MV-4-11 (cell line): ENCODE results near the gene TENM3.

Experiments
- DNase-seq: peaks from one replicate; lab custom pipeline; 2025; lab: John Stamatoyannopoulos, UW

Gene TENM3

DNA sequence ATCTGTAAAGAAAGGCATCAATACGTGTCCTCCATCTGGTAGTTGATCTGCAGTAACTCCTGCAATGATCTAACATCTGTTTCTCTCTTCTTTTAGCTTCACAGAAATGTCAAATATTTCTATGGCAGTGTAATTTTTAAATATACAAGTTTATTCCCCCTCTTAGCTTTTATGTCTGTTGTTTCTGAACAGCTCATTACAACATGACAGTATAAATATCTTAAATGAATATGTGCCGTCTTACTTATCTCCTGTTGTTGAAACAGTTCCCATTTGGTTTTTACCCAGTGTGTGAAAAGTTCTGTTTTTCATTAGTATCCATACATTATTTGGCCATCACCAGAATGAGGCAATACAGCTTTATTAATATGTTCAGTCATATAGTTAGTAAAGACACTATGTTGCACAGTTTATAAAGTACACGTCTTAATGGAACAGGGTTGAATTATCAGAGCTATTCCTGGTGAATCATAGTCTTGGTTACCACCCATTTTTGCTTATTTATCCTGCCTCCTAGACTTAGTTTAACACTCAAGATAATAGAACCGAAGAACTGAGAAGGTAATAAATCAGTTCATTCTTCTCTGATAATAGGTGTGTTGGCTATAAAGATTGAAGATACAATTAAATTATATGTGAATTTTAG, 321.6 kb downstream of the TENM3 start:
- DNase-seq, result no peak

DNA sequence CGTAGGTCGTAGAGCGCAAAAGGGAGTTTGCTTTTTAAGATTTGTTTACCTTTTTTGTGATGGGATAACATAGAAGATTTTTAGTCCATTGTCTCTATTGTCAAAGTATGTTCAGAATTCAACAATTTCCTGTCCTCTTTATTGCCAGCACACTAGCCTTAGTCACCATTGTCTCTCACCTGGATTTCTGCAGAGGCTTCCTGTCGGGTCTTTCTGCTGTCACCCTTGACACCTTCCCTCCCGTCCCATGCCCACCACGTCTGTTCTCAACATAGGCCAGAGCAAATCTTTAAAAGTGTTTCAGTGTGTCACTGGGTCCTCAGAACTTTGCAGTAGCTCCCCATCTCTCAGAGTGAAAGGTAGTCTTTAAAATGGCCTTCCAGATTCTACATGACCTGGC, 323.9 kb downstream of the TENM3 start:
- DNase-seq, result no peak

DNA sequence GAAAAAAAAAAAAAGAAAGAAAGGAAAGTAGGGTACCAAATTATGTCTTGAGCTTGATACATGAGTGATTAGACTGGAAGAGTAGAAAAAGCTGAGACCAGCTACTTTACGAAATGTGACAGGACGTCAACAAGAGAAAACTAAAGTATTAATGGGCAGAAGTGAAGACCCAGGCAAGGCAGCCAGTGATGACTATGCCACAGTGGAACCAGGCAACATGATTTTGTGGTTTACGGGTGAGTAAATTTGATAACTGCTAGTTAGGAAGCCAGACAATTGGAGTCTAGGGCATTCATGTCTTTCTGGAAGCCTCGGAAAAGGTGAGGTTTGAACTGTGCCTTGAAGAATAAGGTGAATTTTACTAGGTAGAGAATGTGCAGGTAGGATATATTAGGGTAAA, 326.4 kb downstream of the TENM3 start:
- DNase-seq, result no peak

GRCh38 chr4:182574706-182575105, 331.5 kb downstream of the TENM3 start:
- no peak for DNase-seq

DNA sequence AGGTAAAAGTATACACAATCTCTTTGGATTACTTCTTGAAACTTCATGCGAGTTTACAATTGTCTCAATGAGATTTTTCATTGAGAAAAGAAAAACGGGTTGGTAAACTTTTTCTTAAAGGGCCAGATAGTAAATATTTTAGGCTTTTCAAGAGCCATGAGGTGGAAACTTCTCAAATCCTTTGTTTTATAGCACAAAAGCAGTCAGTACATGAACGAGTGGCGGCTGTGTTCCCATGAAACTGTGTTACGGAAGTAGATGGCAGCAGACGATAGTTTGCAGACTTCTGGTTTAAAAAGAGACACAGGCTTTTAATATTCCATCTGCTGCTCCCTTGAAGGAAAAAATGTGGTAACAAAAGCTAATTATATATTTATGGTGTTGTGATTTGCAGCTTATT, 332.0 kb downstream of the TENM3 start:
- DNase-seq, result no peak

- DNase-seq, result no peak
These were observed 333.5 kb downstream of the TENM3 start for GRCh38 chr4:182576601-182577289.

DNA sequence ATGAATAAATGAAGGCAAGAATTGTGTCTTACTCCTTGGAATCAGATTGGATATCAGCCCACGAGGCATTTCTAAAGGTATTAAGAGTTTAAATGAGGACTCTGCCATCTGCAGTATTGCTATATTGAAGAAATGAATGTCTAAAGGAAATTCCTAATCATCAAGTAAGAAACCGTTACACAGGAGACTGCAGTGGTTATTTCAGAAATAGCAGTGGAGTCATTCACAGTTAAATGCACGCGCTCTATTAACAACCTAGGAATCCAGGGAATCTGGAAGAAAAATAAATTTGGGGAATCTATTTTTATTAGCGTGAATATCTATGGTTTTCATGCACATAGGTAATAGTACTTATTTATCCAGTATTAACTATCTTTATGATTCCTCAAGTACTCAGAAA, 334.2 kb downstream of the TENM3 start:
- no peak for DNase-seq

DNA sequence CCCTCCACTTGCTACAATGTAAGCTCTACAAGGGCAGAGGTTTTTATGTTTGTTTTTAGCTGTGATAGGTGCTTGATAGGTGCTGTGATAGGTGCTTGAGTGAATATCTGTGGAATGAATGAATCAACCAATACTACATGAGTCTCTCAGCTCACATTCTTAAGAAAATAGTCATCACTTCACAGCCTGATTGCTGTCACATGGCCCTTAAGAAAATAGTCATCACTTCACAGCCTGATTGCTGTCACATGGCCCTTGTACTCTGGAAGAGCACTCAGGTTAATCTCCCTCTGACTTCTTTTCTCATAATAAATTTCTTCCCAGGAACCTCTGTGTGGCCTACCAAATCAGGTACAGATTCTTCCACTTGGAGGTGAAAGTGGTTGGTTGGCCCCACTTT, 335.2 kb downstream of the TENM3 start:
- DNase-seq, result no peak

GRCh38 chr4:182582245-182582644, 339.0 kb downstream of the TENM3 start:
- DNase-seq, result no peak

- no peak for DNase-seq
These were observed 340.7 kb downstream of the TENM3 start for GRCh38 chr4:182583703-182584415.

GRCh38 chr4:182585321-182585720, 342.1 kb downstream of the TENM3 start:
- no peak for DNase-seq

DNA sequence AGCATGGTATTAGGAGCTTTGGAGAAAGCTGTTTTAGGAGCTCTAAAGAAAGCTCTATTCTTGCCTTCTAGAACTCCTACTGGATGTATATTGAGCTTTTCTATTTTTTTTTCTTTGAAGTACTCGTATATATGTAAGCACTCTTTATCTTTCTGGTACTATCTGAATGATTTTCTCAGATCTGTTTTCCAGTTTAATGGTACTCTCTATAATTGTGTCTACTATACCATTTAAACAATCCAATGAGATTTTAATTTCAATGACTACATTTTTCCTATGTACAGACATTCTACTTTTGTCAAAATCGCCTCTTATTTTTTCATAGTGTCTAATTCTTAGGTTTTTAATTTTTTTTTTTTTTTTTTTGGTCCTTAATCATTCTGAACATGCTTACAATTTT, 345.9 kb downstream of the TENM3 start:
- DNase-seq, result no peak

- no peak for DNase-seq
These were observed 350.2 kb downstream of the TENM3 start for GRCh38 chr4:182593402-182593801.

GRCh38 chr4:182593864-182594263, 350.7 kb downstream of the TENM3 start:
- DNase-seq, result no peak

GRCh38 chr4:182600093-182600492, 356.9 kb downstream of the TENM3 start:
- DNase-seq, result no peak

DNA sequence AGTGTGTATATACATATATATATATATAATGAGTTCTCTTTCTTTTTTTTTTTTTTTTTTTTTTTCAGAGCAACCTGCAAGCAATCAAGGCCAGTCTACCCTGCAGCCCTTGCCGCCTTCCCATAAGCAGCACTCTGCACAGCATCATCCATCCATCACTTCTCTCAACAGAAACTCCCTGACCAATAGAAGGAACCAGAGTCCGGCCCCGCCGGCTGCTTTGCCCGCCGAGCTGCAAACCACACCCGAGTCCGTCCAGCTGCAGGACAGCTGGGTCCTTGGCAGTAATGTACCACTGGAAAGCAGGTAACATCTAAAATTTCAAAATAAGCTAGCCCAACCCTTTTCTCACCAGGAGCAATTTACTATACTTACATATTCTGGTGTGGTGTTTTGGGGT, 357.7 kb downstream of the TENM3 start:
- no peak for DNase-seq

- no peak for DNase-seq
These were observed 361.0 kb downstream of the TENM3 start for GRCh38 chr4:182604161-182604622.

GRCh38 chr4:182604953-182605352, 361.8 kb downstream of the TENM3 start:
- DNase-seq, result no peak

DNA sequence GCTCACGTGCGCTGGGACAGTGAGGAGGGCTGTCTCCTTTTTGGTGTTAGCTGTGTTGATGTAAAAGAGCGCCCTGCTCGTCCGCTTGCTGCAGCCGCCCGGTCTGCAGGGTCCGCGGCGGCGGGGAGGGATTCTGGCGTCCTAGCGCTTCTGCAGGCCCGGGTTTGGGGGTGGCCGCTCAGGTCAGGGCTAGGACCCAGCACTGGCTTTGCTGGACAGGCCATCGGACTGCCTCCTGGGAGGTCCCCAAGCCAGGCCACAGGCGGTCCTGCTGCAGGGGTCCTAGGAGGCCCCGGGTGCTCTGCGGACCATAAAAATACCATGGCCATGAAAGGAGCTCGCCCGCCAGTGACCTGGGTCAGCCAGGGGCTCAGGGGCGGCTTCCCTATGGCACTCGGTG, 365.3 kb downstream of the TENM3 start:
- no peak for DNase-seq

DNA sequence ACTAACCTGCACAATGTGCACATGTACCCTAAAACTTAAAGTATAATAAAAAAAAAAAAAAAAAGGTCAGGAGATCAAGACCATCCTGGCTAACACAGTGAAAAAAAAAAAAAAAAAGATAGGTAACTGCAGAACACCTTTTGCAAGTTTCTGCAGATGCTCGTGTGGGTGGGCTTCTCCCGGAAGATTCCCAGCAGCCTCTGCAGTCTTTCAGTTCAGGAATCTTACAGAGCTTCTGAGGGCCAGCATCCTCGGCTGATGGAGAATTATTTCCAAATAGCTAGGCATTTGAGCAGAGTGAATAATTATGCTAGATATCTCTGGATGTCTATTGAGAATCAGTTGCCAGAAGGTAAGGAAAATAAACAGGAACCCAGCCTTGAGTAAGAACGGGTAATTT, 373.3 kb downstream of the TENM3 start:
- no peak for DNase-seq

GRCh38 chr4:182619660-182620059, 376.5 kb downstream of the TENM3 start:
- DNase-seq, result no peak

DNA sequence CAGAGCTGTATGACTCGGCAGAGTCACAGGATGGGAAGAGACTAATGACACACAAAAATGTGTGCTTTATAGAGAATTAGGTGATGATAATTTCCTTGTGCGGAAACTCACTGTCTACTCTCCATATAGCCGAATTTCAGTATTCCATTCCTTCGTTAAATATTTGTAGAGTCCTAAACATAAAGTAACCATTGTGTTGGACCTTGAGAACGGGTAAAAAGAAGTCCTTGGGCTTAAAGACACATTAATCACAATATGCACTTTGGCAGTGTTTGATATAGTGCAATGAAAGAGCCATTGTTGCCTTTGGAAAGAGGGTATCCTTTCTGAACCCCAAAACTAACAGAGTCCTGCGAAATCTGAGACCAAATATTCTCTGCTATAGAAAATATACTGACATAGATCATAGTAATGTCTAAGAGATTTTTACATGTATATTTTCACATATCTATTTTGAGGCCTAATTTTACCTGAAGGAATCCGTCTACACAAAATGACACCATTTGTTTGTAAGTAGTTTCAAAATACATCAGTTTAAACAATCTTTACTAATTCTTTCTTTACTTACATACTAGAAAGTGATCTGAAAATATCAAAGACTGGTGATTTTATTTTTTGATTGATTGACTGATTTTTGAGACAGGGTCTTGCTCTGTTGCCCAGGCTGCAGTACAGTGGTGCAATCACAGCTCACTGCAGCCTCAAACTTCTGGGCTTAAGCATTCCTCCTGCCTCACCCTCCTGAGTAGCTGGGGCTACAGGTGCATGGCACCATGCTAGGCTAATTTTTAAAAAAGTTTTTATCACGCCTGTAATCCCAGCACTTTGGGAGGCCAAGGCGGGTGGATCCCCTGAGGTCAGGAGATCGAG, 377.1 kb downstream of the TENM3 start:
- no peak for DNase-seq
